Amniotic stem cell (primary cell): ENCODE results near the gene PTCH1.

Experiments
- DNase-seq: peaks from one replicate; lab custom pipeline; 2025; lab: John Stamatoyannopoulos, UW

PTCH1 gene

GRCh38 chr9:95406121-95406520 is 110.7 kb downstream of the PTCH1 start:
- DNase-seq = no peak

- DNase-seq = no peak
Observed at GRCh38 chr9:95399261-95399660, 117.5 kb downstream of the PTCH1 start.
